Mammary epithelial cell (primary cell): ENCODE data around the gene ITPRIPL2.

ENCODE experiments used
- EZH2 ChIP-seq: IDR thresholded peaks from 2 replicates; pipeline ENCODE4 v1.6.1; 2012; ENCODE audit warnings: low read length, inconsistent platforms, borderline replicate concordance
- TF ChIP-seq, protein P1 (sequence below), 2 donors: IDR thresholded peaks in 1 of 2; conservative IDR thresholded peaks in 1 of 2; 2 replicates each; pipeline ENCODE4 v1.5.1; 2011 to 2012; ENCODE audit warnings: inconsistent platforms in 2 of 2, low read length in 2 of 2, mild to moderate bottlenecking in 2 of 2, control low read depth in 1 of 2, low read depth in 1 of 2; ENCODE audit not compliant: insufficient read depth in 1 of 2; ENCODE audit errors: extremely low read depth in 1 of 2

DNA sequence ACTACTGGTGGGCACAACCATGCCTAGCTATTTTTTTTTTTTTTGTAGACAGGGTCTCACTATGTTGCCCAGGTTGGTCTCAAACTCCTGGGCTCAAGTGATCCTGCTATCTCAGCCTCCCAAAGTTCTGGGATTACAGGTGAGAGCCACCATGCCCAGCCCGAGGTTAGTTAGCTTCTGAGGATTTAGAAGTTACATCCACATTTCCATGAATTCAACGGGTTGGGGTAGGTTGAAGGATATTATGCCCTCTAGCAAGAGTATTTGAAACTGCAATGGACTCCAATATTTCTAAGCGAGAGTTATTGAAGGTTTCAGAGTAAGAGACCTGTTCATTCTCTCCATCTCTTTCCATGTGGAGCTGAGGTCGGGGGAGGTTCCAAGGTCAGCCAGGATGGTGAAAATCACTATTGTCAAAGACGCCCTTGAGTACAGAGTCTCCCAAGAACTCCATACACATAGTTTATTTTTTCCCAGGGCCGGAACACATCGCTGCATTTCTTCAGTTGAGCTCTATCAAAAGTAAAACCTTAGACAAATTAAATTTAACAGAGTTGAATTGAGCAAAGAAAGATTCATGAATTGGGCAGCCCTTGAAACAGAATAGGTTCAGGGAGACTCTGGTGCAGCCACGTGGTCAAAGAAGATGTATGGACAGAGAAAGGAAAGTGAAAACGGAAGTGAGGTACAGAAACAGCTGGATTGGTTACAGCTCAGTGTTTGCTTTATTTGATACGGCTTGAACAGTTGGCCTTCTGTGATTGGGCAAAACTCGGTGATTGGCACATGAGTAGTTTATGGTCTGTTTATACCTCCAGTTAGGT, 19.0 kb upstream of the ITPRIPL2 start:
- TF ChIP-seq, protein P1, sequence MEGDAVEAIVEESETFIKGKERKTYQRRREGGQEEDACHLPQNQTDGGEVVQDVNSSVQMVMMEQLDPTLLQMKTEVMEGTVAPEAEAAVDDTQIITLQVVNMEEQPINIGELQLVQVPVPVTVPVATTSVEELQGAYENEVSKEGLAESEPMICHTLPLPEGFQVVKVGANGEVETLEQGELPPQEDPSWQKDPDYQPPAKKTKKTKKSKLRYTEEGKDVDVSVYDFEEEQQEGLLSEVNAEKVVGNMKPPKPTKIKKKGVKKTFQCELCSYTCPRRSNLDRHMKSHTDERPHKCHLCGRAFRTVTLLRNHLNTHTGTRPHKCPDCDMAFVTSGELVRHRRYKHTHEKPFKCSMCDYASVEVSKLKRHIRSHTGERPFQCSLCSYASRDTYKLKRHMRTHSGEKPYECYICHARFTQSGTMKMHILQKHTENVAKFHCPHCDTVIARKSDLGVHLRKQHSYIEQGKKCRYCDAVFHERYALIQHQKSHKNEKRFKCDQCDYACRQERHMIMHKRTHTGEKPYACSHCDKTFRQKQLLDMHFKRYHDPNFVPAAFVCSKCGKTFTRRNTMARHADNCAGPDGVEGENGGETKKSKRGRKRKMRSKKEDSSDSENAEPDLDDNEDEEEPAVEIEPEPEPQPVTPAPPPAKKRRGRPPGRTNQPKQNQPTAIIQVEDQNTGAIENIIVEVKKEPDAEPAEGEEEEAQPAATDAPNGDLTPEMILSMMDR (conservative IDR thresholded peaks at IDR 0.05 in 1 of 2, IDR thresholded peaks at IDR 0.05 in 1 of 2; ENCODE audit: extremely low read depth in 1 of 2, insufficient read depth in 1 of 2, low read depth in 1 of 2, low read length in 2 of 2): peak in 1 of 2 donors; percentile 5
- no peak for TF ChIP-seq EZH2
